ENCODE data around the gene FEN1.

The FEN1 gene

DNA sequence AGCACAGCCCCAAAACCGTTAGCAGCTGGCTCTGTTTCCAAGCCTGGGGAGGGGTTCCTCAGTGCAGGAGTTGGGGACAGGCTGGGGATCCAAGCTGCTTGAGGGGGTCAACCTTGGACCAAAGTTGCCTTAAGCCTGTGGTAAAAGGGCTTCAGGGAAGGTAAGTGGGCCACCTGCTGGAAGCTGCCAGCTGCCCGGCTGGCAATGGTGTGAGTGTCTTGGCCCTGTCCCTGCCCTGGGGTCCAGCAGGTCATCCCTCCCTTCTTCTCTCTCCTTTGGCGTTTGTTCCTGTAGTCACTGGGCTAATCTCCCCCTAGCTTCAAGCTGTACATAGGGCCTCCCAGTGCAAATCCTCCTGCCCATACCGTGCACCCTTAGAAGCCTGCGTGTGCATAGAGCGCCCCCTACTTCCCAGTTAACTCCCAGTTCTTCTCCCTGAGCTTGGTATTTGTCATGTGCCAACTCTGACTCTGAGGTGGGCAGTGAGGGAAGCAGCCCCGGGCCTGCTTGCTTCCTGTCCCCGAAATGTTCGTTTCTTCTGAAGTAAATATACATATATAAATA, 4.7 kb upstream of the FEN1 start:
- DNase-seq (ENCODE audit: low read depth), result peak; percentile 81
- TF ChIP-seq, protein P1, sequence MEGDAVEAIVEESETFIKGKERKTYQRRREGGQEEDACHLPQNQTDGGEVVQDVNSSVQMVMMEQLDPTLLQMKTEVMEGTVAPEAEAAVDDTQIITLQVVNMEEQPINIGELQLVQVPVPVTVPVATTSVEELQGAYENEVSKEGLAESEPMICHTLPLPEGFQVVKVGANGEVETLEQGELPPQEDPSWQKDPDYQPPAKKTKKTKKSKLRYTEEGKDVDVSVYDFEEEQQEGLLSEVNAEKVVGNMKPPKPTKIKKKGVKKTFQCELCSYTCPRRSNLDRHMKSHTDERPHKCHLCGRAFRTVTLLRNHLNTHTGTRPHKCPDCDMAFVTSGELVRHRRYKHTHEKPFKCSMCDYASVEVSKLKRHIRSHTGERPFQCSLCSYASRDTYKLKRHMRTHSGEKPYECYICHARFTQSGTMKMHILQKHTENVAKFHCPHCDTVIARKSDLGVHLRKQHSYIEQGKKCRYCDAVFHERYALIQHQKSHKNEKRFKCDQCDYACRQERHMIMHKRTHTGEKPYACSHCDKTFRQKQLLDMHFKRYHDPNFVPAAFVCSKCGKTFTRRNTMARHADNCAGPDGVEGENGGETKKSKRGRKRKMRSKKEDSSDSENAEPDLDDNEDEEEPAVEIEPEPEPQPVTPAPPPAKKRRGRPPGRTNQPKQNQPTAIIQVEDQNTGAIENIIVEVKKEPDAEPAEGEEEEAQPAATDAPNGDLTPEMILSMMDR (IDR thresholded peaks at IDR 0.05; ENCODE audit: low read depth, low read length), result peak; percentile 88
- no peak for TF ChIP-seq POLR2A (IDR thresholded peaks at IDR 0.05; ENCODE audit: extremely low read depth, insufficient read length)

DNA sequence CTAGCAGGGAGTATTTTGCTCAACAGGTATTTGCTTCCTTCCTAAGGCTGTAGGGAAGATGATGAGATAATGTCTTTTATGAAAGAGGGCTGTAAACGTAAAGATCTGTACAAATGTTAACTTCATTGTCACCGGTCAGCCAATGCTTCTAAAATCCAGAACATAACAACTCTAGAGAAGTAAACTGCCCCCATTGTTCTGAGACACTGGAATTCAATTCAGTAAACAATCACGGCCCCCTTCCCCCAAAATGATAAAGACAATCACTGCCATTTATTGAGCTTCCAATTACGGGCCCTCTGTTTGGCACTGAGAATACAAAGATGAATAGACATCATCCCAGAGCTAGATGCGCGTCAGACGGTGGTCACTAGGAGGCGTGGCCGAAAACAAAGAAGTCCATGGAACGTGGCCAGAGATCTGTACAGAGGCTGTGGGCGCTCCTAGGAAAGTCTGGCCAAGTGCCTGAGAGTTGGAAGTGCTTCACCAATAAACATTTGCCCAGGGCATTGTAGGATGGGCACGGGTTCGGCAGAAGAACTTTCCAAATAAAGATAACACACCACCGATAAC, 888 bp upstream of the FEN1 start:
- TF ChIP-seq POLR2A (IDR thresholded peaks at IDR 0.05; ENCODE audit: extremely low read depth, insufficient read length) (no peak), MYC (IDR thresholded peaks at IDR 0.05; ENCODE audit: low read depth, low read length) (no peak; the same call in 1 of the 2 replicates)
- TF ChIP-seq, protein P1 (IDR thresholded peaks at IDR 0.05; ENCODE audit: low read depth, low read length), result no peak
- TF ChIP-seq, protein P2, sequence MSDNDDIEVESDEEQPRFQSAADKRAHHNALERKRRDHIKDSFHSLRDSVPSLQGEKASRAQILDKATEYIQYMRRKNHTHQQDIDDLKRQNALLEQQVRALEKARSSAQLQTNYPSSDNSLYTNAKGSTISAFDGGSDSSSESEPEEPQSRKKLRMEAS (IDR thresholded peaks at IDR 0.05; ENCODE audit: low read depth, low read length), result no peak
- peak overlapping the region; percentile 88 for H3K4me3 ChIP-seq (ENCODE audit: low read depth, low read length)
- DNase-seq (ENCODE audit: low read depth), result peak; percentile 74

More for the DNA sequence above, 4.7 kb upstream of the FEN1 start:
- H3K4me3 ChIP-seq (ENCODE audit: low read depth, low read length), result no peak overlapping the region

DNA sequence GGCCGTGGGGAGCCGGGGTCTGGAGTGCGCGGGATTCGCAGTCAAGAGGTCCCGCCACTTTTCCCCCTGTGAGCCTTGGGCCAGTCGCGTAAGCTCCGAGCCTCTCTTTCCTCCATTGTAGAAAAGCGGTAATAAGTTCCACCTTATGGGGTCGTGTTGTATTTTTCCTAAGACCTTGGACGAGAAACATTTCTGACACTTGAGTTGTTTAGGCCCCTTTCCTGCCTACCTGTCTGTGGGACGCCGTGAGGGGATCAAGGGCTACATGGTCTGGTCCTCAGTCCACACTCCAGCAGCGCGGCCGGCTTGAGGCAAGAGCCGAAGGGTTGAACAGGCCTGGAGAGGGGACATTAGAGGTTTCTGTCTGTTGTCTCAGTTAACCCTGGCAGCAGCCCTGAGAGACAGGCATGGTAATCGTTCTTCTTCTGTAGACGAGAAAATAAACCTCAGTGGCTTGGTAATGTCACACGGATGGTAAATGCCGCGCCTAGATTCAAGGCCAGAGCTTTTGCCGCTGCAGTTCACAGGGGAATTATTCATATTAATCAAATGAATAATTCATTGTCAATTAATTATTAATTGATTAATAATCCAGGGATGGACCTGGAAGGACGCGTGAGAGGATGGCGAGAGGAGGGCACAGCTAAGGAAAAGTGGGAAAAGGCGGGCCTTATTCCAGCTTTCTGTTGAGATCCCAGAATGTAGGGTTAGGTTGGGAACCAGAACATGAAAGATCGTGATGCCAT, 545 bp downstream of the FEN1 start:
- TF ChIP-seq MYC (IDR thresholded peaks at IDR 0.05; ENCODE audit: low read depth, low read length), result no peak
- TF ChIP-seq, protein P2 (IDR thresholded peaks at IDR 0.05; ENCODE audit: low read depth, low read length), result no peak
- TF ChIP-seq, protein P1 (IDR thresholded peaks at IDR 0.05; ENCODE audit: low read depth, low read length), result no peak
- TF ChIP-seq POLR2A (IDR thresholded peaks at IDR 0.05; ENCODE audit: extremely low read depth, insufficient read length), result no peak
- H3K4me3 ChIP-seq (ENCODE audit: low read depth, low read length), result peak overlapping the region; percentile 88
- peak; percentile 48 for DNase-seq (ENCODE audit: low read depth)

DNA sequence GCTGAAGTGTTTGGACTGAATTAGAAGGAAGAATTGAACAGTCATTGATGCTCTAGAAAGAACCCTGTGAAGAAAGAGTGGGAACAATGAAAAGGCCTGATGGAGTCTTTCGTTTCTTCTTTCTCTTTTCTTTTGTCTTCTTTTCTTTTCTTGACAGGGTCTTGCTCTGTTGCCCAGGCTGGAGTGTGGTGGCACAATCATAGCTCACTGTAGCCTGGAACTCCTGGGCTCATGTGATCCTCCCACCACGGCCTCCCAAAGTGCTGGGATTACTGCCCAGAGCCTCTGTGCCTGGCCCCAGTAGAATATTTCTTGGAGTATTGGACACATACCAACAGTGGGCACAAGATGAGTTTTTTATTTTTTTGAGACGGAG, 1.1 kb downstream of the FEN1 start:
- peak overlapping the region; percentile 88 for H3K4me3 ChIP-seq (ENCODE audit: low read depth, low read length)
- no peak for DNase-seq (ENCODE audit: low read depth)
- TF ChIP-seq POLR2A (IDR thresholded peaks at IDR 0.05; ENCODE audit: extremely low read depth, insufficient read length), result no peak
- TF ChIP-seq, protein P1 (IDR thresholded peaks at IDR 0.05; ENCODE audit: low read depth, low read length), result no peak
- TF ChIP-seq, protein P2 (IDR thresholded peaks at IDR 0.05; ENCODE audit: low read depth, low read length), result no peak
- no peak for TF ChIP-seq MYC (IDR thresholded peaks at IDR 0.05; ENCODE audit: low read depth, low read length)

DNA sequence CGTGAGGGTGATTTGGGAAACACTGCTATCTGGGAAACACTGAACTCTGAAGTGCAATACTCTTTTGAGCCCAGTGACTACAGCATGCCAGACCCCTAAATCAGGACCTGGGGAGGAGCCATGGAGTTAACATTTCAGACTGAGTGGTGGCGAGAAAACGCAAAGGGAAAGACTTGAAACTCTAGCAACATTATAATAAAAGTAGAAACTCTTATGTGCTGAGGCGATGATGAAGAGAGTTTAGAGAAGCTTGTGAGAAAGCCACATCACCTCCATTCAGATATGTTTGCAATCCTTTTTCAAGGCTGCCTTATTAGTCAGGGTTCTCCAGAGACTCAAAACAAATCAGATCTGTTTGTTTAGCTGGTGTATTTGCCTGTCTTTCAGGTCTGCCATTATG, 1.9 kb downstream of the FEN1 start:
- TF ChIP-seq, protein P1 (IDR thresholded peaks at IDR 0.05; ENCODE audit: low read depth, low read length), result no peak
- TF ChIP-seq, protein P2 (IDR thresholded peaks at IDR 0.05; ENCODE audit: low read depth, low read length), result no peak
- TF ChIP-seq POLR2A (IDR thresholded peaks at IDR 0.05; ENCODE audit: extremely low read depth, insufficient read length) (no peak), MYC (IDR thresholded peaks at IDR 0.05; ENCODE audit: low read depth, low read length) (no peak)
- H3K4me3 ChIP-seq (ENCODE audit: low read depth, low read length), result peak overlapping the region; percentile 88

More for the DNA sequence above, 1.9 kb downstream of the FEN1 start:
- DNase-seq (ENCODE audit: low read depth), result no peak

Measured in NB4 (cell line).